ENCODE results near the gene NOTCH3.

The NOTCH3 gene

GRCh38 chr19:15159251-15159650, 41.5 kb downstream of the NOTCH3 start:
- DNase-seq = no peak

- DNase-seq = no peak
Measured at GRCh38 chr19:15156391-15156790, 44.4 kb downstream of the NOTCH3 start.

GRCh38 chr19:15155296-15155695, 45.5 kb downstream of the NOTCH3 start:
- DNase-seq = no peak

GRCh38 chr19:15154002-15154612, 46.7 kb downstream of the NOTCH3 start:
- peak; percentile 34 for DNase-seq

GRCh38 chr19:15149737-15150136, 51.1 kb downstream of the NOTCH3 start:
- no peak for DNase-seq

- DNase-seq = no peak
Measured at GRCh38 chr19:15147090-15147489, 53.7 kb downstream of the NOTCH3 start.

GRCh38 chr19:15144046-15144646, 56.6 kb downstream of the NOTCH3 start:
- no peak for DNase-seq

- DNase-seq = no peak
Measured at GRCh38 chr19:15142313-15142712, 58.5 kb downstream of the NOTCH3 start.

- no peak for DNase-seq
Measured at GRCh38 chr19:15141143-15141542, 59.7 kb downstream of the NOTCH3 start.

- DNase-seq = no peak
Measured at GRCh38 chr19:15138427-15138826, 62.4 kb downstream of the NOTCH3 start.

GRCh38 chr19:15137777-15138176, 63.0 kb downstream of the NOTCH3 start:
- DNase-seq = no peak

GRCh38 chr19:15136234-15136954, 64.4 kb downstream of the NOTCH3 start:
- no peak for DNase-seq

- DNase-seq = peak; percentile 51
Measured at GRCh38 chr19:15129856-15130585, 70.8 kb downstream of the NOTCH3 start.

GRCh38 chr19:15128162-15128770, 72.5 kb downstream of the NOTCH3 start:
- no peak for DNase-seq

GRCh38 chr19:15126131-15126910, 74.5 kb downstream of the NOTCH3 start:
- DNase-seq = no peak

GRCh38 chr19:15125232-15126067, 75.3 kb downstream of the NOTCH3 start:
- DNase-seq = peak; percentile 98

GRCh38 chr19:15124572-15125231, 76.1 kb downstream of the NOTCH3 start:
- DNase-seq = no peak

- DNase-seq = no peak
Measured at GRCh38 chr19:15123900-15124299, 76.9 kb downstream of the NOTCH3 start.

- DNase-seq = no peak
Measured at GRCh38 chr19:15123031-15123890, 77.5 kb downstream of the NOTCH3 start.

Data from activated naive CD4-positive, alpha-beta T cell treated with anti-CD3 and anti-CD28 coated beads, Interleukin-2, amount 50 U/mL, for 16 hours (primary cell).